Natural killer cell (primary cell): Measurements from ENCODE around the gene VEGFB. TPM values are rescaled to one million over a fixed set of nuclear protein-coding genes. Genes with fewer than 3 reads are reported as not detected.

Experiments
- ATAC-seq, 3 donors: fragments of 150-1000 bp in 2 of 3; fragments of 200-7000 bp in 1 of 3; cut with Tn5 transposase; 1 replicate in 1 of 3; 2 replicates in 2 of 3; pipeline ENCODE4 v1.10.0; 2021; ENCODE audit warnings: mild to moderate bottlenecking in 2 of 3, moderate library complexity in 2 of 3
- DNase-seq, 2 donors: peaks; one replicate each; pipeline versions ENCODE4 v3.0.0 to v3.0.0-alpha.2; 2013 to 2021; ENCODE audit warnings: mixed read lengths in 1 of 2
- H3K27ac ChIP-seq: one replicate; pipeline ENCODE4 v1.5.1; 2013; ENCODE audit warnings: mild to moderate bottlenecking, low read length
- H3K27me3 ChIP-seq: one replicate; pipeline ENCODE4 v1.6.1; 2013; ENCODE audit warnings: low read length; ENCODE audit not compliant: control insufficient read depth, insufficient read depth
- H3K36me3 ChIP-seq: one replicate; pipeline ENCODE4 v1.6.1; 2013; ENCODE audit warnings: low read length; ENCODE audit not compliant: control insufficient read depth, insufficient read depth
- H3K4me1 ChIP-seq: one replicate; pipeline ENCODE4 v1.6.1; 2013; ENCODE audit warnings: low read length; ENCODE audit not compliant: control insufficient read depth, insufficient read depth
- H3K4me3 ChIP-seq: one replicate; pipeline ENCODE4 v1.5.1; 2013; ENCODE audit warnings: low read length
- H3K9me3 ChIP-seq: one replicate; pipeline ENCODE4 v1.6.1; 2013; ENCODE audit warnings: low read length; ENCODE audit not compliant: control insufficient read depth, insufficient read depth
- H3K27ac Mint-ChIP-seq, 2 donors: one replicate each; pipeline ENCODE4 v1.8.0; 2022; ENCODE audit warnings: mild to moderate bottlenecking in 2 of 2, mixed read lengths in 2 of 2, moderate library complexity in 1 of 2
- H3K27me3 Mint-ChIP-seq, 2 donors: one replicate each; pipeline ENCODE4 v1.8.0; 2022; ENCODE audit warnings: low read depth in 2 of 2, mixed read lengths in 2 of 2
- H3K36me3 Mint-ChIP-seq: one replicate; pipeline ENCODE4 v1.8.0; 2022; ENCODE audit warnings: mixed read lengths
- H3K4me1 Mint-ChIP-seq, 2 donors: one replicate each; pipeline ENCODE4 v1.8.0; 2022; ENCODE audit warnings: mixed read lengths in 2 of 2
- H3K4me3 Mint-ChIP-seq: one replicate; pipeline ENCODE4 v1.8.0; 2022; ENCODE audit warnings: mild to moderate bottlenecking, moderate library complexity, mixed read lengths
- H3K9me3 Mint-ChIP-seq, 2 donors: one replicate each; pipeline ENCODE4 v1.8.0; 2022; ENCODE audit warnings: mixed read lengths in 2 of 2
- CTCF ChIP-seq: fragments of 200-600 bp; IDR thresholded peaks from one replicate; pipeline ENCODE4 v1.8.0; 2022; ENCODE audit warnings: antibody characterized with exemption
- WGBS: methylation state at CpG from one replicate; pipeline ENCODE4 v1.1.7; 2013; ENCODE audit warnings: missing lambda C conversion rate; ENCODE audit not compliant: insufficient coverage; 5-methylcytosine and 5-hydroxymethylcytosine counted together
- intact Hi-C: fragments of 100-400 bp; cut with micrococcal nuclease; formaldehyde crosslinking; loops from one replicate; pipeline ENCODE4 v1.14.2; 2022
- total RNA-seq, 4 donors: library from RNA; stranded (reverse); fragments of 120-200 nt in 1 of 4; gene quantifications; one replicate each; pipeline versions ENCODE4 v1.2.3 to v1.2.4, GENCODE V29; 2013 to 2022

Gene VEGFB
- total RNA-seq, 3 donors from 2014 or later (not counting 1 experiment from before 2014, with no cell fraction given): 30.7 to 38.7 (median 37.3) TPM

DNA sequence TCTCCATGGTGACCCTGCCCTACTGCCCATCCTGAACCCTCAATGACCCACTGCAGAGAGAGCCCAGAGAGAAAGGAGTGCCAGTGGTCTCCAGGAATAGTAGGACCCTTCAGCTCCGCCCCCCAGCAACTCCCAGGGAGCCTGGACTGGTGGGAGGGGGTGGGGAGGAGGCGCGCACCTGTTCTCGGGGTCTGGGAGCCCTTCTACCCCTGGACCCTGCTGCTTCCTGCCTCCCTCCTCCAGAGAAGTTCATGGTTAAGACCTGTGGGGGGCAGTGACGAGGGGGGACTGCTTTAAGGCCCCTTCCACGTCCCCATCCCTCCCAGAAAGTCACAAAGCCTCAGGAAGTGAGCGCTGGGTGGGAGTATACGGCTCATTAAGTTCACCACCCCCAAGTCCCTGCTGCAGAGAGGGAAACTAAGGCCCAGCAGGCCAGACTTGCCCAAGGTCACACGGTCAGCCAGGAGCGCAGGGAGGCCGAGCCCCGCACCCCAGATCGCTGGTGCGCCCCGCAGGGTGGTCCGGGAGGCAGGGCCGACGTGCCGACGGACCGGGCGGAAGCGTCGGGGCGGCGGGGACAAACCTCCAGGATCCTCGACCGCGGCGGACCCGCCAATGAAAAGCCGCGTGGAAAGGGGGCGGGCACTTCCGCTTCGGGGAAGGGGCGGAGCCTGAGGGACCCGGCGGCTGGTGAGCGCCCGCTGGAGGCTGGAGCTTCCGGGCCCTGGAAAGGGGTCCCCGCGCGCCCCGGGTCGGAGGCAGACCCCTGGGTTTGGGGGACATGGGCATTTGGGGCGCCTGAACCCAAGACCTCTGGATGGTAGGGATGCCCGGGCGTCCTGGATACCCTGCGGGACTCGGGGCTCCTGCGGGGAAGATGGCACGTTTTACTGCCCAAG, 8.5 kb upstream of the VEGFB start, which contains the start of the genes NUDT22 and TRPT1:
NUDT22 (plus strand) TSS at position 667 of the 899 bp plus-strand sequence. CDS start 379 bp downstream, outside the sequence.
TRPT1 (minus strand) TSS at position 579 of the 899 bp plus-strand sequence; CDS start at position 253, 326 bp downstream.
- Mint-ChIP-seq H3K36me3 (no peaks in the 10 kb centered on the region), H3K27ac (peak within 1 kb of the TSS; percentile 82 to 85), H3K4me1 (peaks cover 24 to 52% of the 10 kb centered on the region in 2 donors), H3K4me3 (peak within 1 kb of the TSS; percentile 88), H3K9me3 (no peaks in the 10 kb centered on the region), H3K27me3 (no peaks in the 10 kb centered on the region)
- peak within 1 kb of the TSS; percentile 74 for H3K4me3 ChIP-seq
- WGBS: under 1% methylated on average over 53 of the region's 54 CpGs
- peak; percentile 68 to 84 (median 76) for ATAC-seq
- peak; percentile 62 for TF ChIP-seq CTCF
- H3K4me1 ChIP-seq: peaks cover 48% of the 10 kb centered on the region
- peak; percentile 93 to 94 for DNase-seq
- no peaks in the 10 kb centered on the region for H3K27me3 ChIP-seq
- intact Hi-C loops: no loop called here
- peaks cover 23% of the 10 kb centered on the region for H3K36me3 ChIP-seq
- peak within 1 kb of the TSS; percentile 67 for H3K27ac ChIP-seq
- H3K9me3 ChIP-seq: no peaks in the 10 kb centered on the region

DNA sequence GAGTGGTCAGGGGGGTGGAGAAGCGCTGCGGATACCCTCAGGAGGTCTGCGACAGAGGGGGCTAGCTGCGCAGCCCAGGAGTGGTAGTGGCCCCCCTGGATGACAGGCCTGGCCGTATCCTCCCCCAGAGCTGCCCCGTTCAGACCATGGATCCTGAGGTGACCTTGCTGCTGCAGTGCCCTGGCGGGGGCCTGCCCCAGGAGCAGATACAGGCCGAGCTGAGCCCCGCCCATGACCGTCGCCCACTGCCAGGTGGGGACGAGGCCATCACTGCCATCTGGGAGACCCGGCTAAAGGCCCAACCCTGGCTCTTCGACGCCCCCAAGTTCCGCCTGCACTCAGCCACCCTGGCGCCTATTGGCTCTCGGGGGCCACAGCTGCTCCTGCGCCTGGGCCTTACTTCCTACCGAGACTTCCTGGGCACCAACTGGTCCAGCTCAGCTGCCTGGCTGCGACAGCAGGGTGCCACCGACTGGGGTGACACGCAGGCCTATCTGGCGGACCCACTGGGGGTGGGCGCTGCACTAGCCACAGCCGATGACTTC, 7.8 kb upstream of the VEGFB start:
- H3K4me1 Mint-ChIP-seq: peaks cover 24 to 52% of the 10 kb centered on the region in 2 donors
- Histone ChIP-seq H3K27me3 (no peaks in the 10 kb centered on the region), H3K4me3 (peak overlapping the region; percentile 74), H3K4me1 (peaks cover 55% of the 10 kb centered on the region), H3K9me3 (no peaks in the 10 kb centered on the region), H3K36me3 (peaks cover 17% of the 10 kb centered on the region), H3K27ac (peak overlapping the region; percentile 67)
- TF ChIP-seq CTCF: no peak
- WGBS: under 1% methylated on average over 26 of the region's 26 CpGs
- peak overlapping the region; percentile 82 to 85 for H3K27ac Mint-ChIP-seq
- DNase-seq (peak; percentile 54 to 75), ATAC-seq (peak; percentile 22 to 52 (median 25))
- H3K9me3 Mint-ChIP-seq: no peaks in the 10 kb centered on the region
- H3K27me3 Mint-ChIP-seq: no peaks in the 10 kb centered on the region
- H3K36me3 Mint-ChIP-seq: no peaks in the 10 kb centered on the region
- peak overlapping the region; percentile 88 for H3K4me3 Mint-ChIP-seq
- intact Hi-C loops: no loop called here

DNA sequence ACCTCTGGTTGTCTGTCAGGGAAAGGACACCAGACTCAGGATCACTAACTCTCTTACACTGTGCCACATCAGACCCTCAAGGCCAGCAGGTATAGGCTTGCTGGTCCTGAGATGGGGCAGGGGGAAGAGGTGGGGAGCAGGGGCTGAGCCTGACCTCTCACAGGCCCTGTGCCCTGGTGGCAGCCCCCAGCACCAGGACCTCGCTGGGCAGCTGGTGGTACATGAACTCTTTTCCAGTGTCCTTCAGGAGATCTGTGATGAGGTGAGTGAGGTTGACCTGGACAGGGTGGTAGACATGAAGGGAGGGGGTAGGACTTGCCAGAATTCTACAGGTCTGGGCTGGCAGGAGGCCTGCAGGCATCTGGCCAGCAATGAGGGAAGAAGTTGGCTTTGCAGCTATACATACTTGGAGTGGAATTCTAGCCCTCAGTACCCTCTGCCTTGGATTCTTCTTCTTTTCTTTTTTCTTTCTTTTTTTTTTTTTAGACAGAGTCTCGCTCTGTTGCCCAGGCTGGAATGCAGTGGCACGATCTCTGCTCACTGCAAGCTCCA, 6.9 kb upstream of the VEGFB start:
- peaks cover 14% of the 10 kb centered on the region for H3K36me3 ChIP-seq
- Mint-ChIP-seq H3K4me3 (peak overlapping the region; percentile 88), H3K9me3 (no peaks in the 10 kb centered on the region), H3K36me3 (no peaks in the 10 kb centered on the region), H3K27ac (peak overlapping the region; percentile 82 to 85), H3K4me1 (peaks cover 24 to 52% of the 10 kb centered on the region in 2 donors), H3K27me3 (no peaks in the 10 kb centered on the region)
- intact Hi-C loops: no loop called here
- H3K4me1 ChIP-seq: peaks cover 62% of the 10 kb centered on the region
- peak overlapping the region; percentile 74 for H3K4me3 ChIP-seq
- no peaks in the 10 kb centered on the region for H3K9me3 ChIP-seq
- H3K27me3 ChIP-seq: no peaks in the 10 kb centered on the region
- no peak for TF ChIP-seq CTCF
- DNase-seq (no peak), ATAC-seq (no peak)
- WGBS: 76% methylated on average over 3 of the region's 3 CpGs
- peak overlapping the region; percentile 67 for H3K27ac ChIP-seq
